Activated CD4-positive, alpha-beta T cell treated with anti-CD3 and anti-CD28 coated beads for 4 hours (primary cell): ENCODE results near the gene ACTR3C.
"Not testable (repeated sequence)": the region's sequence is repeated elsewhere in the genome, so short reads cannot be mapped to it uniquely, and the experiment has no call there.

ENCODE experiments used
- DNase-seq, 2 donors: peaks; one replicate each; pipeline ENCODE4 v3.0.0-alpha.2; 2020

ACTR3C gene

GRCh38 chr7:150312649-150313366 lies 10.5 kb downstream of the ACTR3C start:
- DNase-seq = not testable (repeated sequence)

- no peak for DNase-seq
Measured at GRCh38 chr7:150311711-150312110, 11.6 kb downstream of the ACTR3C start.

GRCh38 chr7:150311146-150311545 lies 12.2 kb downstream of the ACTR3C start:
- DNase-seq = no peak

GRCh38 chr7:150308575-150308974 lies 14.8 kb downstream of the ACTR3C start:
- DNase-seq = no peak

- DNase-seq = no peak
Measured at GRCh38 chr7:150307904-150308303, 15.4 kb downstream of the ACTR3C start.

GRCh38 chr7:150307129-150307528 lies 16.2 kb downstream of the ACTR3C start:
- no peak for DNase-seq

- not testable (repeated sequence) for DNase-seq
Measured at GRCh38 chr7:150306377-150306776, 17.0 kb downstream of the ACTR3C start.

GRCh38 chr7:150305903-150306284 lies 17.5 kb downstream of the ACTR3C start:
- DNase-seq = not testable (repeated sequence)

GRCh38 chr7:150305259-150305902 lies 18.0 kb downstream of the ACTR3C start:
- DNase-seq = not testable (repeated sequence)

GRCh38 chr7:150304499-150305258 lies 18.7 kb downstream of the ACTR3C start:
- not testable (repeated sequence) for DNase-seq

- not testable (repeated sequence) for DNase-seq
Measured at GRCh38 chr7:150302908-150303310, 20.4 kb downstream of the ACTR3C start.

GRCh38 chr7:150297978-150298377 lies 25.4 kb downstream of the ACTR3C start:
- DNase-seq = not testable (repeated sequence)

GRCh38 chr7:150296802-150297201 lies 26.5 kb downstream of the ACTR3C start:
- not testable (repeated sequence) for DNase-seq

GRCh38 chr7:150295614-150296013 lies 27.7 kb downstream of the ACTR3C start:
- not testable (repeated sequence) for DNase-seq

- DNase-seq = not testable (repeated sequence)
Measured at GRCh38 chr7:150295027-150295426, 28.3 kb downstream of the ACTR3C start.

- DNase-seq = not testable (repeated sequence)
Measured at GRCh38 chr7:150290317-150290716, 33.0 kb downstream of the ACTR3C start.

GRCh38 chr7:150288816-150289215 lies 34.5 kb downstream of the ACTR3C start:
- DNase-seq = not testable (repeated sequence)

- not testable (repeated sequence) for DNase-seq
Measured at GRCh38 chr7:150287815-150288214, 35.5 kb downstream of the ACTR3C start.

GRCh38 chr7:150285849-150286754 lies 37.2 kb downstream of the ACTR3C start:
- DNase-seq = peak in 1 of 2 donors; percentile 26

- not testable (repeated sequence) for DNase-seq
Measured at GRCh38 chr7:150283608-150284007, 39.7 kb downstream of the ACTR3C start.

- DNase-seq = not testable (repeated sequence)
Measured at GRCh38 chr7:150283111-150283510, 40.2 kb downstream of the ACTR3C start.

- not testable (repeated sequence) for DNase-seq
Measured at GRCh38 chr7:150281681-150282403, 41.5 kb downstream of the ACTR3C start.
